ENCODE results near the gene TSPAN7. TPM values are rescaled to one million over a fixed set of nuclear protein-coding genes. Genes with fewer than 3 reads are reported as not detected.

TSPAN7 gene
- total RNA-seq, 1 experiment from 2014 or later: 3.5 TPM

GRCh38 chrX:38657562-38657961 is 96.2 kb downstream of the TSPAN7 start:
- no peak overlapping the region for H3K9ac ChIP-seq (ENCODE audit: extremely low read depth, insufficient read length, low read length)
- H3K4me3 Mint-ChIP-seq: no peak overlapping the region
- H3K56ac ChIP-seq (ENCODE audit: insufficient read length, low read depth, low read length): no peak overlapping the region
- H3K23ac ChIP-seq (ENCODE audit: insufficient read length, low read depth, low read length): no peak overlapping the region
- H3K27ac ChIP-seq (ENCODE audit: insufficient read length, low read depth, low read length): no peak overlapping the region
- no peaks in the 10 kb centered on the region for H4K20me1 ChIP-seq (ENCODE audit: control insufficient read depth, insufficient read depth, insufficient read length)
- H3K27ac Mint-ChIP-seq: no peak overlapping the region
- no peaks in the 10 kb centered on the region for H3K79me1 ChIP-seq (ENCODE audit: insufficient read depth, low read depth, low read length, poor library complexity, severe bottlenecking)
- H4K91ac ChIP-seq (ENCODE audit: insufficient read length, low read depth, low read length): no peak overlapping the region
- no peak overlapping the region for H4K5ac ChIP-seq (ENCODE audit: insufficient read length, low read depth, low read length)
- no peak for DNase-seq
- no peak overlapping the region for H2AK5ac ChIP-seq (ENCODE audit: insufficient read length, low read length)
- peaks cover 0 to 4% of the 10 kb centered on the region in 2 experiments; a peak in 1 of 4 replicates for H3K4me1 Mint-ChIP-seq
- H2BK12ac ChIP-seq (ENCODE audit: insufficient read length, low read depth, low read length): no peak overlapping the region
- H3K4me1 ChIP-seq (ENCODE audit: insufficient read depth, low read length): no peaks in the 10 kb centered on the region
- no peaks in the 10 kb centered on the region for H3K9me3 ChIP-seq (ENCODE audit: control insufficient read depth, low read depth, low read length)
- H3K27me3 Mint-ChIP-seq (ENCODE audit: low read depth): no peaks in the 10 kb centered on the region; the same call in 1 of the 2 replicates
- no peak overlapping the region for H2BK5ac ChIP-seq (ENCODE audit: insufficient read length, low read length)
- no peak overlapping the region for H3T11ph ChIP-seq (ENCODE audit: low read length)
- H4K8ac ChIP-seq (replicated peaks; ENCODE audit: insufficient read length, low read depth, low read length): no peak overlapping the region
- no peak overlapping the region for H3K14ac ChIP-seq (ENCODE audit: insufficient read depth, low read length)
- H3K4me2 ChIP-seq (ENCODE audit: insufficient read depth, insufficient read length, low read length): no peak overlapping the region
- no peak overlapping the region for H2AFZ ChIP-seq (ENCODE audit: low read length)
- H3K36me3 Mint-ChIP-seq (ENCODE audit: insufficient read depth in 1 of 3, low read depth in 3 of 3): peaks cover 0 to 2% (median 0%) of the 10 kb centered on the region in 3 experiments; a peak in 2 of 7 replicates
- no peaks in the 10 kb centered on the region for H3K79me2 ChIP-seq (ENCODE audit: insufficient read depth, low read length)
- no peak overlapping the region for H2BK120ac ChIP-seq (ENCODE audit: low read depth, low read length, poor library complexity, severe bottlenecking)
- TF ChIP-seq, protein P1, sequence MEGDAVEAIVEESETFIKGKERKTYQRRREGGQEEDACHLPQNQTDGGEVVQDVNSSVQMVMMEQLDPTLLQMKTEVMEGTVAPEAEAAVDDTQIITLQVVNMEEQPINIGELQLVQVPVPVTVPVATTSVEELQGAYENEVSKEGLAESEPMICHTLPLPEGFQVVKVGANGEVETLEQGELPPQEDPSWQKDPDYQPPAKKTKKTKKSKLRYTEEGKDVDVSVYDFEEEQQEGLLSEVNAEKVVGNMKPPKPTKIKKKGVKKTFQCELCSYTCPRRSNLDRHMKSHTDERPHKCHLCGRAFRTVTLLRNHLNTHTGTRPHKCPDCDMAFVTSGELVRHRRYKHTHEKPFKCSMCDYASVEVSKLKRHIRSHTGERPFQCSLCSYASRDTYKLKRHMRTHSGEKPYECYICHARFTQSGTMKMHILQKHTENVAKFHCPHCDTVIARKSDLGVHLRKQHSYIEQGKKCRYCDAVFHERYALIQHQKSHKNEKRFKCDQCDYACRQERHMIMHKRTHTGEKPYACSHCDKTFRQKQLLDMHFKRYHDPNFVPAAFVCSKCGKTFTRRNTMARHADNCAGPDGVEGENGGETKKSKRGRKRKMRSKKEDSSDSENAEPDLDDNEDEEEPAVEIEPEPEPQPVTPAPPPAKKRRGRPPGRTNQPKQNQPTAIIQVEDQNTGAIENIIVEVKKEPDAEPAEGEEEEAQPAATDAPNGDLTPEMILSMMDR (conservative IDR thresholded peaks at IDR 0.05): no peak
- H2BK20ac ChIP-seq (ENCODE audit: low read depth, low read length, poor library complexity, severe bottlenecking): no peak overlapping the region
- H3K9me3 Mint-ChIP-seq: peaks cover 52 to 64% of the 10 kb centered on the region in 2 experiments
- H2BK15ac ChIP-seq (ENCODE audit: low read depth, low read length): no peak overlapping the region
- H3K23me2 ChIP-seq (ENCODE audit: insufficient read length, low read depth, low read length, poor library complexity, severe bottlenecking): no peaks in the 10 kb centered on the region
- H3K27me3 ChIP-seq (ENCODE audit: insufficient read depth, low read length): no peaks in the 10 kb centered on the region
- no peak overlapping the region for H3K4ac ChIP-seq (ENCODE audit: low read depth, low read length)
- H3K18ac ChIP-seq (ENCODE audit: insufficient read length, low read depth, low read length): no peak overlapping the region

Data from H9 (cell line).